ENCODE results near the gene CMKLR1.

CMKLR1 gene

GRCh38 chr12:108361606-108362005 is 22.5 kb upstream of the CMKLR1 start:
- no peak for DNase-seq

GRCh38 chr12:108360487-108360886 is 21.4 kb upstream of the CMKLR1 start:
- no peak for DNase-seq

- no peak for DNase-seq
Observed at GRCh38 chr12:108360057-108360456, 20.9 kb upstream of the CMKLR1 start.

- no peak for DNase-seq
Observed at GRCh38 chr12:108358580-108358965, 19.5 kb upstream of the CMKLR1 start.

GRCh38 chr12:108357834-108358579 is 18.9 kb upstream of the CMKLR1 start:
- no peak for DNase-seq

- no peak for DNase-seq
Observed at GRCh38 chr12:108356835-108357806, 18.0 kb upstream of the CMKLR1 start.

- DNase-seq = no peak
Observed at GRCh38 chr12:108355069-108355468, 16.0 kb upstream of the CMKLR1 start.

- no peak for DNase-seq
Observed at GRCh38 chr12:108352591-108352990, 13.5 kb upstream of the CMKLR1 start.

GRCh38 chr12:108350511-108350910 is 11.4 kb upstream of the CMKLR1 start:
- no peak for DNase-seq

GRCh38 chr12:108349278-108349688 is 10.2 kb upstream of the CMKLR1 start:
- no peak for DNase-seq

- no peak for DNase-seq
Observed at GRCh38 chr12:108348842-108349241, 9.7 kb upstream of the CMKLR1 start.

- DNase-seq = no peak
Observed at GRCh38 chr12:108346727-108347710, 7.9 kb upstream of the CMKLR1 start.

GRCh38 chr12:108345716-108346633 is 6.9 kb upstream of the CMKLR1 start:
- no peak for DNase-seq

- no peak for DNase-seq
Observed at GRCh38 chr12:108342985-108343384, 3.9 kb upstream of the CMKLR1 start.

- no peak for DNase-seq
Observed at GRCh38 chr12:108341854-108342847, 3.0 kb upstream of the CMKLR1 start.

GRCh38 chr12:108341356-108341755 is 2.2 kb upstream of the CMKLR1 start:
- DNase-seq = no peak

- DNase-seq = no peak
Observed at GRCh38 chr12:108340037-108340436, 926 bp upstream of the CMKLR1 start.

GRCh38 chr12:108337235-108338223 is 1.6 kb downstream of the CMKLR1 start:
- DNase-seq = no peak

Data from T1000 (cell line).